Activated CD4-positive, CD25-positive, alpha-beta regulatory T cell treated with anti-CD3 and anti-CD28 coated beads, Interleukin-2, amount 50 U/mL, for 72 hours (primary cell): ENCODE measurements around the gene PTPN12.
"Not testable (repeated sequence)": the region's sequence is repeated elsewhere in the genome, so short reads cannot be mapped to it uniquely, and the experiment has no call there.

Source experiments
- DNase-seq: peaks from one replicate; pipeline ENCODE4 v3.0.0; 2021

Gene PTPN12

DNA sequence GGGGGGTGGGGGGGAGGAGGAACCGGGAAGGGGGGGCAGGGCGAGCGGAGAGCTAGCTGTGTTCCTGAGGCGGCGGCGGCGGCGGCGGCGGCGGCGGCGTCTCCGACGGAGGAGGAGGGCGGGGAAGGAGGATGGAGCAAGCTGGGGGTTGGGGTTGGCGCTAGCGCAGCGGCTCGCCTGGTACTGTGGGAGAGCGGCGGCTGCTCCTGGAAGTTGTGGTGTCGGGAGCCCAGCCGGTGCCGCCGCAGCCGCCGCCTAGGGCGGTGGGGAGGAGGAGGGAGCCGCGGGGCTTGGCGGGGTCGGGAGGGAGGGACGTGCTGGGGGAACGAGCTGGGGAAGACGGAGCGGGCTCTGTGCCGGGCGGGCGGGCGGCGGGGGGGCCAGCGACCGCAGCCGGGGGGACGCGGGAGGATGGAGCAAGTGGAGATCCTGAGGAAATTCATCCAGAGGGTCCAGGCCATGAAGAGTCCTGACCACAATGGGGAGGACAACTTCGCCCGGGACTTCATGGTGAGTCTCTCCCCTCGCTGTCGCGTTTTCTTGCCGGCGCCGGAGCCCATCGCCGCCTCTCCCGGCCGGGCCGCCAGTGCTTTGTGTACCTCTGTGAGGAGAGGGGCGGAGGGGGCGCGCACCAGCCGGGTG, at the start of gene PTPN12:
TSS of gene PTPN12 (plus strand) at position 160 of the 642 bp plus-strand sequence. CDS start at position 412, 252 bp downstream.
- DNase-seq = peak; percentile 59

DNA sequence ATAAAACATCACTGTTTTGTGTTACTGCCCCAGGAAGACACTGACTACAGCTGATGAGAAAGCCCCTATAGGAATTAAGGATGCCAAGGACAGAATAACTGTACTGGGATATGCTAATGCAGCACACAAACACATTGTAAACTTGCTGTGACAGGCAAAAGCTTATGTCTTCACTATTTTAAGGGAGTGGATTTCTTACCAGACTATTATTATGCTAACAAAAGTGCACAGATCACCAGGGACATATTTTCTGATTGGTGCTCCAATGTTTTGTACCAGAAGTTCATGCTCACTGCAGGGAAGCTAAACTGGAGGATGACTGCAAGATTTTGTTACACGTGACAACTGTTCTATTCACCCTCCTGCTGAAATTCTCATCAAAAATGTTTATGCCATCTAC, 48.1 kb upstream of the PTPN12 start:
- no peak for DNase-seq

DNA sequence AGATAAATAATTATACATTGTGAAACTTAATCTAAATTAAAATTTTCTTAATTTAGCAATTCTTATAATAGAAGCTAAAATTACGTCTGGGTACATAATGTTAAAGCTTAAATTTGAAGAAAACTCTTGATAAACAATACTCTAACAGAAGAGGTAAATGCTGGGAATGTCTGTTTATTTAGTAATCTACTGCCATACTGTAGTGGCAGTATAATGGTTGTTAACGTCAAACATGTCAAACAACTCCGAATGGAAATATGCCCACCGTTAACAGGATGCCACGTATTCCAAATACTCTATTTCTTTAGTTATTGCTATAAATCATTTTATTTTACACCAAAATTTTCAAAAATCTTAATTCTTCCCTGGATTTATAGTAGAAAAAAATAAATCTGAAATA, 40.0 kb upstream of the PTPN12 start:
- no peak for DNase-seq

DNA sequence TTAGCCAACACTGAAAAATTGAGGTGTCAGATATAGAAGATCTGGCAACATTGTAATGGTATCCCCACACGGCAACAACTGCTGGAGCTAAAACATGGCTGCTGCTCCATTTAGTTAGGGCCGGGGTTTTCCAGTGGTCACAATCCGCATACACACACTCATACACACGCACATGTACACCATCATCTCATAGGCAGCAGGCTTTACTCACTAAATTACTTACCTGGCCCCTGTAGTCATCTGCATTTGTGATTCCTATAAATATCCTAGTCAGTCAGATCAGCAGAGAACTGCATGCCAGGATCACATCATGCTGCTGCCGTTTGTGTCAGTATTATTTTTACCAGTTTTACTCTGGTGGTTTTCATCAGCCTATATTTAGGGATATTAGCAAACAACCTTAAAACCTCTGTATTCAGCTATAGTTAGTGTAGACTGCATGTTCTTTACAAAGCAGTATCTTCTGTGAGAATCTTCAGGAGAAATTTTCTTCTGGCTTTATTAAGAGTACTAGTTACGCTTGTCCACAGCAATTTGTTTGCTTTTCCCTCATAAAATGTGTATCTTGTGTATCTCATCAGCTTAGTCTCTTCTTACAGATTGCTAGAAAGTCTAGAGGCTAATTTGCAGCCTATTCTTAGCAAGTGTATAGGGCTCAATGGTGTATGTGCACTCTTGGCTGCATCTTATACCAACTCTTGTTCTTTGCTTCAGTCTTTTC, 38.3 kb upstream of the PTPN12 start:
- DNase-seq = no peak

DNA sequence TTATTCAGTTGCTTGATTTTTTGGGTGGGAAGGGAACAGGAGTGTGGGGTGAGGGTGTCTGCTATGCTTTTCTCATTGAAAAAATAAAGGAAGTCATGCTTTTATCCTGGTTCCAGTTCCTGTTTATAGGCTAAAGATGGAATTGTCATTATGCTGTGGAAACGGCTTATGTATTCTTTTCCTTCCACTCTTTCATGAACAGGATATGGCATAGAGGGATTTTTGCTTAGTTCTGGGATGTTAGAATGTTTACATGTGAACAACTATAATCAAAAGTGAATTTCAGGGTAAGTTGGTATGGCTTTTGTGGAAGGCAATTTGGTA, 35.9 kb upstream of the PTPN12 start:
- no peak for DNase-seq

DNA sequence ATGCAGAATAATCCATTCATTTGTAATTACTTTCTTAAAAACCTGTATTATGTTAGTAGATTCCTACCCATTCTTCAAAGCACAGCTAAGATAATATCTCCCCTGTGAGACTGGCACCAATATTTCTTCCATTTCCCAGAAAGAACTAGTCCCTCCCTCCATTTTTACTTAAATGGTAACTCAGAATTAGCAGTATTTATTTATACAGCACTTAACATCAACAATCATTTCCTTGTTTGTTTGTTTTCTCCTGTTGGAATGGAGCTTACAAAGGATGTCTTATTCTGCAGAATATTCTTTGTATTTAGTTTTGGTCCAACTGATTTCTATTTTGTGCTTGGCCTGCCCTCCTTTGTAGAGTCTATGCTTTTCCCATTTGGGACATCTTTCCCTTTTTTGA, 32.1 kb upstream of the PTPN12 start:
- no peak for DNase-seq

DNA sequence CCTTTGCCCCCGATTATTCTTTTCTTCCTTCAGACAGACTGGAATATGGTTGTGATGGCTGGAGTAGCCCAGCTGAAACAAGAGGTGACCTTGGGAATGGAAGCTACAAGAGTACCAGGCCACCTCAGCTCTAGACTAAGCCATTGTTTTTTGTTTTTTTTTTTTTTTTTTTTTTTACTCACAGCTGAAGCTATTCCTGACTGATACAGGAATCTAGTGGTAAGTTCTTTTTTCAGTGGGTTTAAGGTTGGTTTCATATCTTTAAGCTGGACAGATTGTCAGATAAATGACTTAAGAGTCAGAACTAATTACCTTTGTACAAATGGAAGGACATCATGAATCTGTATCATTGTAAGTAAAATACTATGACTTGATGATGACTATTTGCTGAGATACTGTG, 30.2 kb upstream of the PTPN12 start:
- DNase-seq = no peak

DNA sequence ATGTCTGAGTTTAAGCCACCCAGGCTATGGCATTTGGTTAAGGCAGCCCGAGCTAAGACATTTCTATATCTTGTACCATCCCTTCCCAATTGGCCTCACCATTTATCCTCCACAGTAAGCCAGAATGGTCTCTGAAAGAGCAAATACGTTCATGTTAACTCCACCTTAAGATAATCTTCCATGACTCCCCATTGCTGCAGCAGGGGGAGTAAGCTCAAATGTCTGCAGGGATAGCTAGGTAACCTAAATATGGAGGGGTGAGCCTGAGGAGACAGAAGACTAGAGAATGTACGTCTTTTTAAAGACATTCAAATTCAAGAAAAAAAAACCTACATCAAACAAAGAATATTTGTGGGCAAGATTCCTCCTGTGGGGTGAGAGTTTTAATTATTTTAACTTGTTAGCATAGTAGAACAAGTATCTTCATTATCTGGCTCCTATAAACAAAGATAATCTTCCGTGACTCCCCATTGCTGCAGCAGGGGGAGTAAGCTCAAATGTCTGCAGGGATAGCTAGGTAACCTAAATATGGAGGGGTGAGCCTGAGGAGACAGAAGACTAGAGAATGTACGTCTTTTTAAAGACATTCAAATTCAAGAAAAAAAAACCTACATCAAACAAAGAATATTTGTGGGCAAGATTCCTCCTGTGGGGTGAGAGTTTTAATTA, 24.0 kb upstream of the PTPN12 start:
- DNase-seq = not testable (repeated sequence)

DNA sequence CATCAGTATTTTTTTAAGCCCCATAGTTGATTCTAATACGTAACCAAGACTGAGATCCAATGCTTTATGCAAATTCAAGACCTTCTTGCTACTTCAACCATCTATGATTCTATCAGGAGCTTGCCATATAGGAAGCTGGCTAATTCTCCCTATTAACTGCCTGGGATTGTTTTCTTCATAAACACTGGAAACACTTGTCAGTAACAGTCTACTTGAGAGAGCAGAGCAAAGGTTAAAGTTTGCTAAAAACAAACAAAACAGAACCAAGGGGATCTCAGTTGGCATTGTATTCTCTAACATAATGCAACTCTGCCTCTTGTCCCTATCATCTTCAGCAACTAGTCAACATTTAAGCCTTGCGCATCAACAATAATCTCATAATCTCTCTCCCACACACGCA, 21.0 kb upstream of the PTPN12 start:
- no peak for DNase-seq

DNA sequence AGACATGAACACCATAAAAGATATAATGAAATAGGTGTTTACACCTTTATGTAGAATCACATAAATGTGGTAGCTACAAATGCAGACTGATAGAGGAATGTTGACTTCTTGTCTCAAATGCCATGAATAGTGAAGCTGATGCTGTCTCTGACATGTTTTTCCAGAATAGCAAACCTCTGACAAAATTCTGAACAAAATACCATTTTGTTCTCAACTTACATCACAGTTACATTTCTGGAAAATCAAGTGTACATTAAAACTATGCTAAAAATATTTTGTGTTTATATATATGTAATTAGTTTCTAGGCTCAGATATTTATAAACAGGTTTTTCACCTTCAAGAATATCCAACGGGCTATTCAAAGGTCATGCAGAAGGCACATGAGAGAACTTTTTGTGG, 16.8 kb upstream of the PTPN12 start:
- DNase-seq = no peak

DNA sequence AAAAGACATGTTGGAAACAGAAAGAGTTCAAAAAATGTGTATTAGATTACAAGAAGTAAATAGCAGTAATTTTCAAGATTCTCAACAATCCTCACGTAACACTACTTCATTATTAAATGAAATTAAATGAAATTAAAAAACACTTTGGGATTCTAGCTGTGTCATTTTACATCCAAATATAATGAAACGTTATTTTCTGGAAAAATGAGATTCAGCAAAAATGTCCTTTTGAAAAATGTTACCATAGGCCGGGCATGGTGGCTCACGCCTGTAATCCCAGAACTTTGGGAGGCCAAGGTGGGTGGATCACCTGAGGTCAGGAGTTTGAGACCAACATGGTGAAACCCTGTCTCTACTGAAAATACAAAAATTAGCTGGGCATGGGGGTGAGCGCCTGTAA, 15.6 kb upstream of the PTPN12 start:
- DNase-seq = not testable (repeated sequence)

DNA sequence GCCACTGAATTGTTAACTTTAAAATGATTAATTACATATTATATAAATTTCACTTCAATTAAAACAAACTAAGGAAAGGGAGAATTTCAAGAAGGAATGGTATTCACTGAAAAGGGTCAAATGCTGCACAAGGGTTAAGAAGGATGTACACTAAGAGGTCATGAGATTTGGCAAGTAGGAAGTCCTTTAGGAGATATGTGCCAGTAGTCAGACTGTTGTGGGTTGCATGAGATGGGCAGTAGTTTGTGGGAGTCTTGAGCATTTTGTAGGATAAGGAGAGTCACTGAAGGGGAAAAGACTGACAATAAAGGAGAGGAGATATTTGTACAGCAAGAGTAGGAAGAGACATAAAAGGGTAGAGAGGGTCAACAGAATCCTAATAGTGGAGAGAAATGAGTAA, 12.4 kb upstream of the PTPN12 start:
- DNase-seq = no peak

DNA sequence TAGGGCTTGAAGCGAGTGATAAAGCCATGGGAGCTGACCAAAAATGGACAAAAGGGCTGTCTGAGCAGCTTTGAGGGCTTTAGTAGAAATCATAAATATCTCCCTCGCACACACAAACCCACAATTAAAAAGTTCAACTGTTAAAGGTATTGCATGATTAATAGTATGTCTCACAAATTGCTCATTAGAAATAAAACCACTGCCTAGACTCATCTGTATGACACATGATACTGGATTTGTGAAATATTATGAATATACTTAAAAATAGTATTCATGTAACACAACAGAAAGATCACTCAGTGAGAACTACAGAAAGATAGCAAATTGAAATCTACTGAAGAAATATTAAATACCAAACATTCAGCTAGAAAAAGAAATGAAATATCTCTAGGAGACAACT, 11.9 kb upstream of the PTPN12 start:
- DNase-seq = no peak

DNA sequence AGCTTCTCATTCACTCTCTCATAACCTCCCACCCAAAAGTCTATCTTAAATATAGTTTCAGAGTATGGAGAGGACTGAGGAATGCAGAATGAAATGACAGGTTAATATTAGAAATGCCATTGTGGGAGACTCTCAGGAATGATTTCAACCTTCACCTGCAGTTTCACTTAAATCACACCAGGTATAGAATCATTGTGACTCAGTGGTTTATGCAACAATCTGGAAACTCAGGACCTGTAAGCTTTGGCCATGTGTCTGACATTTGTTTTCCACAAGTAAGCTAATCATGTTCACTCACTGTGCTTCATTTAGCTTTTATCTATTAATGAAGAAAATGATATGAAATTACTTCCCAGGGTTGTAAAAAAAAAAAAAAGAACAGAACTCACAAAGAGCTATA, 8.7 kb upstream of the PTPN12 start:
- no peak for DNase-seq

DNA sequence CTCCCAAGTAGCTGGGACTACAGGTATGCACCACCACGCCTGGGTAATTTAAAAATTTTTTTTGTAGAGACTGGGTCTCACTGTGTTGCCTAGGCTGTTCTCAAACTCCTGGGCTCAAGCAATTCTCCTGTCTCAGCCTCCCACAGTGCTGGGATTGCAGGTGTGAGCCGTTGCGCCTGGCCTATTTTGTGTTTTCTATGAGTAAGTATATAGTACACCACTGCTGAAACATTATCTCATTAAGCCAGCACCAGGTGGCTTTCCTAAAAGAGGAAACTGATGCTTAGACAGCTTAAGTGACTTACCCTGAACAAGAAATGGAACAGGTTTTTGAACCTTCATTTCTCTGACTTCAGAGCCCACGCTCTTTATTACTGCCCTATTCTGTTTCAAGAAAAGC, 7.8 kb upstream of the PTPN12 start:
- DNase-seq = no peak

DNA sequence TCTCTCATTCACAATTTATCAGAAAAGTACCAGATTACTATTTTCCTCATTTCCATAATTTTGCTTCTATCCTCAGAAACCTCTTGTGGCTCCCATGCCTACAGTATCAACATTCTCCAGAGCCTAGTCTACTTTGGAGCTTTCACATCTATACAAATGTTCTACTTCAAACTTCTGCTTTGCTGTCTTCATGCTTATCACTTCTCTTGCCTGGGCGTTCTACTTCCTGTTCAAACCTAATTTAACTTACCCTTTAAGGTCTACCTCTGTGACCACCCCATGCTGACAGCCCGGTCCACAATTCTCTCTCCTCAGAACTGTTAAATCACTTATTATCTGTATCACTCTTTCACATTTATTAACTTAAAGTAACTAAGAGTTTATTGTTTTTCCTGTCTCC, 6.1 kb upstream of the PTPN12 start:
- DNase-seq = no peak

DNA sequence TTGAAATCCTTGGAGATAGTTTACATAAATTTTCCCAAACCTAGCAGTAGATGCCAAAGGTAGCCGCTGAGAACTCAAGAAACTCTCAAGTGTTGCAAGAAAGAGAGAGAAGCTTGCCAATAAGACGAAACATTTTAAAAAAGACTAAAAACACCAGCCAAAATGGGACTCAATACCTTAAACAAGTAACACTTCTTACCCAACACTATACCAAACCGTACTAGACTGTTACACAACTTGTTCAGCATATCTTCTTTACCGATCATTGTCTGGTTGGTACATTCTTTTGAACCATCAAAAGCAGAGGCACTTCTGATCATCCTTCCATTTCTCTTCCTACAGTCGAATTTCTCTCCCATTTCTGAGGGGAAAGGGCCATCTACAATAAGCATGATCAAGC, 4.8 kb upstream of the PTPN12 start:
- DNase-seq = no peak

DNA sequence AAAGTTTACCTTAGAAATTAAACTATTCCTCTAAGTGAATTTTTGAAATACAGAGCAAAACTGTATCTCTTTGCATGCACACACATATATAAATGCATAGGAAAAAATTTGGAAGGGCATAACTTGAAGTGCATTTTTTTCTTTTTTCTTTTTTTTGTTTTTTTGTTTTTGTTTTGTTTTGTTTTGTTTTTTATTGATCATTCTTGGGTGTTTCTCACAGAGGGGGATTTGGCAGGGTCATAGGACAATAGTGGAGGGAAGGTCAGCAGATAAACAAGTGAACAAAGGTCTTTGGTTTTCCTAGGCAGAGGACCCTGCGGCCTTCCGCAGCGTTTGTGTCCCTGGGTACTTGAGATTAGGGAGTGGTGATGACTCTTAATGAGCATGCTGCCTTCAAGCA, 4.4 kb upstream of the PTPN12 start:
- not testable (repeated sequence) for DNase-seq

DNA sequence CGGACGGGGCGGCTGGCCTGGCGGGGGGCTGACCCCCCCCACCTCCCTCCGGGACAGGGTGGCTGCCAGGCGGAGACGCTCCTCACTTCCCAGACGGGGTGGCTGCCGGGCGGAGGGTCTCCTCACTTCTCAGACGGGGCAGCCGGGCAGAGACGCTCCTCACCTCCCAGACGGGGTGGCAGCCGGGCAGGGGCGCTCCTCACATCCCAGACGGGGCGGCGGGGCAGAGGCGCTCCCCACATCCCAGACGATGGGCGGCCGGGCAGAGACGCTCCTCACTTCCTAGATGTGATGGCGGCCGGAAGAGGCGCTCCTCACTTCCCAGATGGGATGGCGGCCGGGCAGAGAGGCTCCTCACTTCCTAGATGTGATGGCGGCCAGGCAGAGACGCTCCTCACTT, 3.0 kb upstream of the PTPN12 start:
- not testable (repeated sequence) for DNase-seq

DNA sequence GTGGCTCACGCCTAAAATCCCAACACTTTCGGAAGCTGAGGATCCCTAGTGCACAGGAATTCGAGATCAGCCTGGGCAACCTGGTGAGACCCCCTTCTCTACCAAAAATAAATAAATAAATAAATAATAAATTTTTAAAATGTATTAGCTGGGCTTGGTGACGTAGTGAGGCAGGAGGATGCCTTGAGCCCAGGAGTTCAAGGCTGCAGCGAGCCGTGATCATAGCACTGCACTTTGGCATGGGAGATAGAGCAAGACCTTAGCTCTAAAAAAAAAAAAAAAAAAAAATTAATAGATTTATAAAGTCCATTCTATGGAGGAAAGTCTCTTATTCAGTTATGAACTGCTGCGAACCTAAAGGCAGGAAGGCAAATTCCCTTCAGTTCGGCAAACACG, 1.1 kb upstream of the PTPN12 start:
- no peak for DNase-seq

DNA sequence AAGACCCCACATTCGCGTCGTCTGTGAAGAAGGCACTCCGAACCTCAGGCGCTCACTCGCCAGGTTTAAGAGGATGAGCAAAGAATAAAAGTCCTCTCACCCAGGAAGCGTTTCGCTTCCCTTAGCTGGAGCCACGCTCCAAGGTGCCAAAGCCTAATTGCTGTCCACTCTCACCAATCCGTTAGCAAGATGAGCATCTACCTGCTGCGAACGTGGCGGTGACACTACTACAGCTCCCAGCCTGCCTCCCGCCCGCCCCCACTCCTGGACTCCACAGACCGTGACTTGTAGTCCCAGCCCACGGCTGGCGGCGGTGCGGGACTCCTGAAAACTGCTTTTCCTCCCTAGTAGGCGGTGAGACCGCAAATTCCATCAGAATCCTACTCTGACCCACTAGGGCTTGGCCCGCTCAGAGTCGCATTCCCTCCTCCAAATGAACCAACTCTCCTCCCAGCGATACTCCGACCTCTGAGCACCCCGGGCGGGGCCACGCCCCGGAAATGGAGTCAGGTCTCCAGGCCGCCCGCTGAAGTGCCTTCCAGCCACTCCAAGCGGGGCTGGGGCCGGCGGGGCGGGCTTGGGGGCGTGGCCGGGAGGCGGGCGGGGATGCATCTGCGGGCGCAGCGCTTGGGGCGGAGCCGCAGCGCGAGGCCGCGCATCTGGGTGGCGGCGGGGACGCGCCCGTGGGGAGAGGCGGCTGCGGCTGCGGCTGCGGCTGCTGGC, 521 bp upstream of the PTPN12 start:
- peak; percentile 96 for DNase-seq

DNA sequence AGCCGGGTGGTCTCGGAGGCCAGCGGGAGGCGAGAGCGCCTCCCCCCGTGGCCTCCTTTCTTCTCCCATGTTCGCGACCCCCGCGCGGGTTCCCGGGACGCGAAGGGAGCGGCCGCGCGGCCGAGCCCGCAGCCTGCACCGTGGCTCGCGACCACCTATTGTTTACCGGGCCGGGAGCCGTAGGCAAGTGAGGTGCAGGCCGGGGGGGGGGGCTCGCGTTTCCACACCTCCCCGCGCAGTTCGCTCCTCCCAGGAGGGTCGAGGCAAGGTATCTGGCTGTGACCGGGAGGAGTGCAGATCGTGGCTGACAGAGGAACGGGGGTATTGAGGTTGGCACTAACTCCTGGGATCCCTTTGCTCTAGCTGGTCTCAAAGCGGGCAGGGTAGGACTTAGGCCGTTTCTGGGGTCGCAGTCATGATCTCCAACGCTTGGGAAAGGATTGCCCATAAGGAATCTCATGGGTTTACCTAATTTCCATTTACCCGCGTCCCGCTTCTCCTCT, 734 bp downstream of the PTPN12 start:
- DNase-seq = no peak
